Endothelial cell of umbilical vein (primary cell): ENCODE measurements around the gene MYLK. TPM values are rescaled to one million over a fixed set of nuclear protein-coding genes. Genes with fewer than 3 reads are reported as not detected.

Experiments used
- BruUV-seq: library from RNA; stranded (reverse); fragments of 400-500 nt; replicated peaks from 2 replicates; lab custom pipeline; 2021; lab: Mats Ljungman, UMichigan
- CTCF ChIA-PET: fragments of 300-600, 350-600 bp; sonication (Branson Sonifier 250); formaldehyde crosslinking; loops from one replicate; lab custom pipeline; 2021; ENCODE audit warnings: antibody characterized with exemption, inconsistent platforms; lab: Charles Lee
- POLR2A ChIA-PET: fragments of 300-600, 350-600 bp; sonication (Branson Sonifier 250); formaldehyde crosslinking; loops from one replicate; lab custom pipeline; 2021; ENCODE audit warnings: antibody characterized with exemption, inconsistent platforms; lab: Charles Lee
- DNase-seq: peaks from one replicate; pipeline ENCODE4 v3.0.0-alpha.2; 2011; ENCODE audit warnings: low read depth, low spot score
- FAIRE-seq: peaks from 2 replicates; lab custom pipeline; 2011; peaks lifted over from hg19 to GRCh38; lab: Jason Lieb, UNC
- H2AFZ ChIP-seq: 2 replicates; pipeline ENCODE4 v1.6.0; 2012; ENCODE audit warnings: low read depth, low read length, control low read depth, inconsistent platforms
- H3K27ac ChIP-seq: 2 replicates; pipeline ENCODE4 v1.5.1; 2011; ENCODE audit warnings: low read depth, mild to moderate bottlenecking, control low read depth, low read length, moderate library complexity; ENCODE audit not compliant: insufficient read depth
- H3K27me3 ChIP-seq, 2 experiments: 2 replicates each; pipeline versions ENCODE4 v1.6.0 to v1.6.1; 2011; ENCODE audit warnings: low read length in 2 of 2, mixed read lengths in 1 of 2; ENCODE audit not compliant: control insufficient read depth in 2 of 2, insufficient read depth in 2 of 2
- H3K36me3 ChIP-seq, 2 experiments: 2 replicates in 1 of 2; 3 replicates in 1 of 2; pipeline ENCODE4 v1.5.1; 2011; ENCODE audit warnings: low read length in 2 of 2, mild to moderate bottlenecking in 1 of 2, moderate library complexity in 1 of 2; ENCODE audit not compliant: control insufficient read depth in 2 of 2, insufficient read depth in 2 of 2; ENCODE audit errors: extremely low read depth in 1 of 2
- H3K4me1 ChIP-seq: 3 replicates; pipeline ENCODE4 v1.5.1; 2011; ENCODE audit warnings: mild to moderate bottlenecking, low read length; ENCODE audit not compliant: control insufficient read depth, insufficient read depth; ENCODE audit errors: extremely low read depth
- H3K4me2 ChIP-seq: 2 replicates; pipeline ENCODE4 v1.6.1; 2011; ENCODE audit warnings: low read length, control low read depth, mixed read lengths; ENCODE audit not compliant: insufficient read depth
- H3K4me3 ChIP-seq, 3 experiments: fragments of 200-600 bp in 1 of 3; sonication (generic), shearing (Covaris generic) in 1 of 3; replicated peaks in 1 of 3; 2 replicates each; pipeline ENCODE4 v1.5.1; 2011 to 2016; ENCODE audit warnings: control low read depth in 3 of 3, low read length in 3 of 3, mild to moderate bottlenecking in 2 of 3, inconsistent platforms in 1 of 3, low read depth in 1 of 3, moderate library complexity in 1 of 3; ENCODE audit not compliant: insufficient read depth in 1 of 3
- H3K79me2 ChIP-seq: 2 replicates; pipeline ENCODE4 v1.6.0; 2012; ENCODE audit warnings: low read length, inconsistent platforms; ENCODE audit not compliant: control insufficient read depth, insufficient read depth
- H3K9ac ChIP-seq: replicated peaks from 2 replicates; pipeline ENCODE3; 2011; ENCODE audit warnings: low read length, control low read depth; ENCODE audit not compliant: insufficient read depth; ENCODE audit errors: extremely low read depth
- H3K9me1 ChIP-seq: replicated peaks from 3 replicates; pipeline ENCODE4 v1.6.0; 2011; ENCODE audit warnings: mild to moderate bottlenecking, low read length; ENCODE audit not compliant: control insufficient read depth, insufficient read depth; ENCODE audit errors: extremely low read depth
- H3K9me3 ChIP-seq: replicated peaks from 2 replicates; pipeline ENCODE4 v1.5.1; 2012; ENCODE audit warnings: low read length, inconsistent platforms; ENCODE audit not compliant: control insufficient read depth, insufficient read depth
- H4K20me1 ChIP-seq: replicated peaks from 2 replicates; pipeline ENCODE3; 2011; ENCODE audit warnings: mild to moderate bottlenecking, low read length; ENCODE audit not compliant: control insufficient read depth, insufficient read depth; ENCODE audit errors: extremely low read depth
- EZH2 ChIP-seq: IDR thresholded peaks from 2 replicates; pipeline ENCODE4 v1.6.1; 2012; ENCODE audit warnings: borderline replicate concordance, low read depth, mild to moderate bottlenecking, moderate library complexity, low read length, inconsistent platforms; ENCODE audit not compliant: severe bottlenecking
- FOS ChIP-seq: IDR thresholded peaks from 2 replicates; pipeline ENCODE4 v1.6.1; 2011; ENCODE audit warnings: mild to moderate bottlenecking, low read length, moderate library complexity, borderline replicate concordance; ENCODE audit not compliant: insufficient read depth
- GATA2 ChIP-seq: IDR thresholded peaks from 2 replicates; pipeline ENCODE4 v1.7.0; 2011; ENCODE audit warnings: low read depth, mild to moderate bottlenecking, moderate library complexity, mixed read lengths, low read length; ENCODE audit not compliant: insufficient read length, insufficient read depth
- JUN ChIP-seq: IDR thresholded peaks from 2 replicates; pipeline ENCODE4 v1.6.1; 2011; ENCODE audit warnings: borderline replicate concordance, low read depth; ENCODE audit not compliant: insufficient read length, insufficient read depth
- MAX ChIP-seq: IDR thresholded peaks from 2 replicates; pipeline ENCODE4 v1.6.1; 2011; ENCODE audit not compliant: insufficient read depth, insufficient read length
- MYC ChIP-seq: IDR thresholded peaks from one replicate; pipeline ENCODE4 v1.6.1; 2011; ENCODE audit warnings: mild to moderate bottlenecking, low read depth, low read length
- POLR2A ChIP-seq: IDR thresholded peaks from 2 replicates; pipeline ENCODE4 v1.6.1; 2012; ENCODE audit warnings: low read depth, mild to moderate bottlenecking, control low read depth, low read length
- POLR2AphosphoS5 ChIP-seq: IDR thresholded peaks from 2 replicates; pipeline ENCODE4 v1.6.1; 2012; ENCODE audit warnings: low read depth, mild to moderate bottlenecking, control low read depth, low read length, moderate library complexity; ENCODE audit not compliant: insufficient read depth
- dilution Hi-C: fragments of 300-500 bp; cut with MboI; formaldehyde crosslinking; loops from one replicate; pipeline ENCODE4 v1.15.0; 2019; ENCODE audit warnings: low sequenced_read_pairs; ENCODE audit not compliant: extremely low pct_ligation_motif_present
- intact Hi-C: fragments of 100-400 bp; cut with micrococcal nuclease; formaldehyde crosslinking; loops from one replicate; pipeline ENCODE4 v1.10.0; 2022
- polyA plus RNA-seq, 4 experiments: library from polyadenylated mRNA; depleted of rRNA in 3 of 4; stranded (reverse) in 3 of 4; unstranded in 1 of 4; fragments of >200 nt; gene quantifications; 2 replicates each; pipeline versions ENCODE4 v1.2.1 to v1.2.3, GENCODE V29; 2011 to 2012; ENCODE audit warnings: missing spikeins in 1 of 4
- total RNA-seq: library from RNA; stranded (reverse); gene quantifications from 2 replicates; pipeline ENCODE4 v1.2.3, GENCODE V29; 2021
- TF ChIP-seq, protein P1 (sequence below), 2 donors: IDR thresholded peaks; 1 replicate in 1 of 2; 2 replicates in 1 of 2; pipeline ENCODE4 v1.5.1; 2011; ENCODE audit warnings: low read length in 2 of 2, mild to moderate bottlenecking in 2 of 2, moderate library complexity in 2 of 2, control low read depth in 1 of 2, inconsistent platforms in 1 of 2, low read depth in 1 of 2; ENCODE audit not compliant: insufficient read depth in 1 of 2; ENCODE audit errors: extremely low read depth in 1 of 2

MYLK gene
- total and polyA plus RNA-seq, 2 donors (not counting 3 experiments of a cell fraction or from before 2014, with no cell fraction given), result 10.0 to 22.2 TPM

- Histone ChIP-seq H3K36me3 (no peaks in the 10 kb centered on the region), H3K9ac (no peak overlapping the region), H3K27me3 (peaks cover 0 to 10% of the 10 kb centered on the region in 2 experiments), H3K4me2 (no peak overlapping the region), H3K27ac (no peak overlapping the region), H3K9me3 (no peaks in the 10 kb centered on the region), H3K4me3 (no peak overlapping the region), H3K4me1 (peaks cover 20% of the 10 kb centered on the region), H2AFZ (no peak overlapping the region), H3K9me1 (no peaks in the 10 kb centered on the region), H4K20me1 (no peaks in the 10 kb centered on the region), H3K79me2 (no peaks in the 10 kb centered on the region)
- TF ChIP-seq EZH2 (no peak), FOS (no peak), POLR2AphosphoS5 (no peak), JUN (no peak), GATA2 (no peak), POLR2A (no peak), MAX (no peak), MYC (no peak)
- TF ChIP-seq, protein P1, sequence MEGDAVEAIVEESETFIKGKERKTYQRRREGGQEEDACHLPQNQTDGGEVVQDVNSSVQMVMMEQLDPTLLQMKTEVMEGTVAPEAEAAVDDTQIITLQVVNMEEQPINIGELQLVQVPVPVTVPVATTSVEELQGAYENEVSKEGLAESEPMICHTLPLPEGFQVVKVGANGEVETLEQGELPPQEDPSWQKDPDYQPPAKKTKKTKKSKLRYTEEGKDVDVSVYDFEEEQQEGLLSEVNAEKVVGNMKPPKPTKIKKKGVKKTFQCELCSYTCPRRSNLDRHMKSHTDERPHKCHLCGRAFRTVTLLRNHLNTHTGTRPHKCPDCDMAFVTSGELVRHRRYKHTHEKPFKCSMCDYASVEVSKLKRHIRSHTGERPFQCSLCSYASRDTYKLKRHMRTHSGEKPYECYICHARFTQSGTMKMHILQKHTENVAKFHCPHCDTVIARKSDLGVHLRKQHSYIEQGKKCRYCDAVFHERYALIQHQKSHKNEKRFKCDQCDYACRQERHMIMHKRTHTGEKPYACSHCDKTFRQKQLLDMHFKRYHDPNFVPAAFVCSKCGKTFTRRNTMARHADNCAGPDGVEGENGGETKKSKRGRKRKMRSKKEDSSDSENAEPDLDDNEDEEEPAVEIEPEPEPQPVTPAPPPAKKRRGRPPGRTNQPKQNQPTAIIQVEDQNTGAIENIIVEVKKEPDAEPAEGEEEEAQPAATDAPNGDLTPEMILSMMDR (IDR thresholded peaks at IDR 0.05; ENCODE audit: extremely low read depth in 1 of 2, insufficient read depth in 1 of 2, low read depth in 1 of 2, low read length in 2 of 2), result no peak
- ChIA-PET POLR2A (interaction anchor here (0.6 kb wide), 1 partner anchor 8 kb away, joined by 5 read pairs; no protein-coding TSS in a partner anchor), CTCF (interaction anchor here (1.3 kb wide), 1 partner anchor 18 kb away, joined by 4 read pairs; no protein-coding TSS in a partner anchor)
- dilution Hi-C loops (no loop called here), intact Hi-C loops (no loop called here)
- DNase-seq (no peak), FAIRE-seq (no peak)
- no TSS peak for BruUV-seq
Observed at GRCh38 chr3:123670743-123671142, 213.4 kb downstream of the MYLK start.
